ENCODE results near the gene NAT8L.

The NAT8L gene

GRCh38 chr4:2064276-2064991 lies 5.3 kb downstream of the NAT8L start:
- Mint-ChIP-seq H3K27ac (no peak overlapping the region), H3K27me3 (peaks cover 11 to 13% of the 10 kb centered on the region in 2 donors), H3K36me3 (no peaks in the 10 kb centered on the region), H3K4me1 (peaks cover 0 to 4% of the 10 kb centered on the region in 2 donors), H3K9me3 (no peaks in the 10 kb centered on the region), H3K4me3 (no peak overlapping the region)
- DNase-seq (no peak), ATAC-seq (replicated peaks) (no peak)

GRCh38 chr4:2065106-2065930 lies 6.2 kb downstream of the NAT8L start:
- H3K4me1 Mint-ChIP-seq = peaks cover 0 to 4% of the 10 kb centered on the region in 2 donors
- no peaks in the 10 kb centered on the region for H3K9me3 Mint-ChIP-seq
- no peak overlapping the region for H3K4me3 Mint-ChIP-seq
- no peak overlapping the region for H3K27ac Mint-ChIP-seq
- no peak for ATAC-seq (replicated peaks)
- peaks cover 11 to 13% of the 10 kb centered on the region in 2 donors for H3K27me3 Mint-ChIP-seq
- H3K36me3 Mint-ChIP-seq = no peaks in the 10 kb centered on the region
- no peak for DNase-seq

DNA sequence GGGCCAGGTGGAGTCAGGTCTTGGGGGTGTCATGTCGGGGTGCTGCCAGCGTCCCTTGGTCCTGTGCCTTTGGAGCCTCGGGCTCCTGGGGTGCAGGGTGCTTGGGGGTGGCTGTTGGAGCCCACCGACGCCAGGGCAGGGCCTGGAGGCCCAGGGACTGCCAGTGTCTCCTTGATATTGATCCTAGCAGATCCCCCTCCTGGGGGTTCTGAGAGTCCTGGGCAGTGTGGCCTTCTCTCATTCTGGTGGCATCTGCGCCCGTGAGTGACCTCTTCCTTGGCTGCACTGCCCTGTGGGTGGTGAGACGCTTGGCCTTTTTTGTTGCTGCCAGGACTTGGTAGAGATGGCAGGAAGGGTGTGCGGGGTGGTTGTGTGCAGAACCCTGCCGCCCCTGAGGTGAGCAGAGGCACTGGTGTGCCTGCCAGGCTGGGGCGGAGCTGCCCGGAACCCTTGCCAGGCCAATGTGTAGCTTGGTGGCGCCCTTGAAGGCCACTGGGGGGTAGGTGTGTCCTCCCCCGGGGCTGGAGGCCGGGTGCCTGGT lies 7.0 kb downstream of the NAT8L start:
- ATAC-seq (replicated peaks) (no peak), DNase-seq (no peak)
- Mint-ChIP-seq H3K9me3 (no peaks in the 10 kb centered on the region), H3K4me3 (no peak overlapping the region), H3K27ac (no peak overlapping the region), H3K36me3 (no peaks in the 10 kb centered on the region), H3K27me3 (peaks cover 11 to 16% of the 10 kb centered on the region in 2 donors), H3K4me1 (peaks cover 0 to 4% of the 10 kb centered on the region in 2 donors)

- Mint-ChIP-seq H3K4me1 (peaks cover 0 to 4% of the 10 kb centered on the region in 2 donors), H3K27ac (no peak overlapping the region), H3K27me3 (peaks cover 5 to 16% of the 10 kb centered on the region in 2 donors), H3K9me3 (no peaks in the 10 kb centered on the region), H3K4me3 (no peak overlapping the region), H3K36me3 (no peaks in the 10 kb centered on the region)
- DNase-seq (no peak), ATAC-seq (replicated peaks) (no peak)
Measured at GRCh38 chr4:2066571-2067445, 7.7 kb downstream of the NAT8L start.

DNA sequence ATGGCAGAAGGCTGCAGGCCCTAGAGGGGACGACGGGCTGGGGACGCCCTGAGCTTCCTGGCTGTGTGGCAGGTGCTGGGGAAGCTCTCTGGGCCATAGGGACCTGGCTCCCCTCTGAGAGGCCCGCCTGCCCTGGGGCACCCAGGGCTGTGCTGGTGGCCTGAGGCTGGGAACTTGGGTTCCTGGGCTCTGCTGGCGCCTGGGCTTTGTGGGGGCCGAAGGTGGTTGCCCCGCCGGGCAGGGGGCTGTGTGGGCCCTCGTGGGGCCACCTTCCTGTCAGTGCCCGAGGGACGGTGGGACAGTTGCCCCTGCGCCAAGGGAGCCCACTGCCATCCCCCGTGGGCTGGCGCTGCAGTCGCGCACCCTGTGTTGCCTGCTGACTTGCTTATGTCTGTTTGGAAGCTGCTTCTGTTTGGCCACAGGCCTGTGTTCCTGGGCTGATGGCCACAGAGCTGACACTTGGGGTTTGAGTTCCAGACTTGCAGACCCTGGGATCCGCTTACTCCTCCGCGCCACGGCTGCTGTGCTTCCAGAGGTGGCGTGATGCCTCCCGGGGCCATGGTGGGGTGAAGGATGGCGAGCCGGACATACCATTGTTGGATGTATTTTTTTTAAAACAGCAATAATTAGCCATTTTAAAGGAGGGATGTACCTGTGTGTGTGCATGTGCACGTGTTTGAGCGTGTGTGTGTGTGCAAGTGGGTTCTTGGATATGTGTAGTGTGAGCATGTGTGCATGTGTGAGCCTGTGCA lies 8.5 kb downstream of the NAT8L start:
- Mint-ChIP-seq H3K27ac (no peak overlapping the region), H3K36me3 (no peaks in the 10 kb centered on the region), H3K4me3 (no peak overlapping the region), H3K27me3 (peaks cover 0 to 9% of the 10 kb centered on the region in 2 donors), H3K4me1 (peaks cover 0 to 4% of the 10 kb centered on the region in 2 donors), H3K9me3 (no peaks in the 10 kb centered on the region)
- no peak for ATAC-seq (replicated peaks)
- no peak for DNase-seq

GRCh38 chr4:2068198-2068470 lies 9.0 kb downstream of the NAT8L start:
- H3K4me1 Mint-ChIP-seq = peaks cover 0 to 4% of the 10 kb centered on the region in 2 donors
- no peak for ATAC-seq (replicated peaks)
- H3K36me3 Mint-ChIP-seq = no peaks in the 10 kb centered on the region
- no peak overlapping the region for H3K4me3 Mint-ChIP-seq
- peaks cover 0 to 9% of the 10 kb centered on the region in 2 donors for H3K27me3 Mint-ChIP-seq
- H3K27ac Mint-ChIP-seq = no peak overlapping the region
- no peaks in the 10 kb centered on the region for H3K9me3 Mint-ChIP-seq
- no peak for DNase-seq

DNA sequence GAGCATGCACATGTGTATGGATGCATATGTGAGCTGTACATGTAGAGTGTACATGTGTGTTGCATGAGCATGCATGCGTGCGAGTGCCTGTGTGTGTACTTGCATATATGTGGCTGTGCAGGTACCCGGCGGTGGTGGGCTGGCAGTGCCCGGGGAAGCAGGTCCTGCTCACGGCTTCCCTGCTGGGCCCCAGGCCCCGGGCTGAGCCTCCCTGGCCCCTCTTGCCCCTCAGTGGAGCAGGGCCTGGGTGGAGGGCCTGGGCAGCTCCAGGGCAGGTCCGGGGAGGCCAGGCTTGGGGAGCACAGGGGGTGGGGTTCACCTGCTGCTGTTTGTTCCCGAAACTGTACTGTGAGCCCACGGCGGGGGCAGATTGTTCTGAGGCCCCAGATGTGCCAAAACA lies 9.4 kb downstream of the NAT8L start:
- peaks cover 0 to 9% of the 10 kb centered on the region in 2 donors for H3K27me3 Mint-ChIP-seq

GRCh38 chr4:2069161-2069971 lies 10.2 kb downstream of the NAT8L start:
- DNase-seq = no peak
- H3K4me1 Mint-ChIP-seq = peaks cover 0 to 4% of the 10 kb centered on the region in 2 donors
- ATAC-seq (replicated peaks) = no peak
- H3K36me3 Mint-ChIP-seq = no peaks in the 10 kb centered on the region
- no peaks in the 10 kb centered on the region for H3K9me3 Mint-ChIP-seq
- H3K27ac Mint-ChIP-seq = no peak overlapping the region
- no peak overlapping the region for H3K4me3 Mint-ChIP-seq
- peaks cover 0 to 9% of the 10 kb centered on the region in 2 donors for H3K27me3 Mint-ChIP-seq

More for the DNA sequence above, 9.4 kb downstream of the NAT8L start:
- ATAC-seq (replicated peaks) (no peak), DNase-seq (no peak)
- Mint-ChIP-seq H3K4me1 (peaks cover 0 to 4% of the 10 kb centered on the region in 2 donors), H3K36me3 (no peaks in the 10 kb centered on the region), H3K27ac (no peak overlapping the region), H3K9me3 (no peaks in the 10 kb centered on the region), H3K4me3 (no peak overlapping the region)

- H3K36me3 Mint-ChIP-seq = no peaks in the 10 kb centered on the region
- no peak overlapping the region for H3K27ac Mint-ChIP-seq
- DNase-seq = no peak
- no peak overlapping the region for H3K4me3 Mint-ChIP-seq
- H3K4me1 Mint-ChIP-seq = no peaks in the 10 kb centered on the region
- H3K27me3 Mint-ChIP-seq = peaks cover 0 to 9% of the 10 kb centered on the region in 2 donors
- ATAC-seq (replicated peaks) = no peak
- no peaks in the 10 kb centered on the region for H3K9me3 Mint-ChIP-seq
Measured at GRCh38 chr4:2069986-2070385, 10.9 kb downstream of the NAT8L start.

- Mint-ChIP-seq H3K36me3 (no peaks in the 10 kb centered on the region), H3K4me1 (no peaks in the 10 kb centered on the region), H3K4me3 (no peak overlapping the region), H3K9me3 (no peaks in the 10 kb centered on the region), H3K27ac (no peak overlapping the region), H3K27me3 (peaks cover 0 to 9% of the 10 kb centered on the region in 2 donors)
- ATAC-seq (replicated peaks) = no peak
- DNase-seq = no peak
Measured at GRCh38 chr4:2070421-2071251, 11.5 kb downstream of the NAT8L start.

- Mint-ChIP-seq H3K27ac (no peak overlapping the region), H3K27me3 (peaks cover 0 to 9% of the 10 kb centered on the region in 2 donors)
- no peak for ATAC-seq (replicated peaks)
Measured at GRCh38 chr4:2071252-2071911, 12.3 kb downstream of the NAT8L start.

More at GRCh38 chr4:2071252-2071911, 12.3 kb downstream of the NAT8L start:
- Mint-ChIP-seq H3K9me3 (no peaks in the 10 kb centered on the region), H3K4me3 (no peak overlapping the region), H3K36me3 (no peaks in the 10 kb centered on the region), H3K4me1 (no peaks in the 10 kb centered on the region)
- DNase-seq = no peak

Data from stimulated activated naive B cell treated with anti-CD40 and anti-IgM and Interleukin-4, amounts not matched to agents 10 μg/mL and 1 μg/mL and 100 μg/mL, for 72 hours (primary cell).